ENCODE measurements around the gene MDC1.

Gene MDC1

GRCh38 chr6:30717129-30717844 lies at the start of gene MDC1 (continued):
- TF ChIP-seq PRDM1 (tag by site-specific recombination; IDR thresholded peaks at IDR 0.05) = peak; percentile 95
- TF ChIP-seq SCRT2 (tag by site-specific recombination; IDR thresholded peaks at IDR 0.05) = peak; percentile 99
- TF ChIP-seq ZNF24 (tag by site-specific recombination; IDR thresholded peaks at IDR 0.05) = peak; percentile 91
- TF ChIP-seq PBX3 (CRISPR knock-in tag; IDR thresholded peaks at IDR 0.05) = peak; percentile 98
- TF ChIP-seq ZBTB48 (tag by site-specific recombination; IDR thresholded peaks at IDR 0.05) = peak; percentile 97
- peak; percentile 96 for TF ChIP-seq ZNF660 (tag by site-specific recombination; IDR thresholded peaks at IDR 0.05)
- peak; percentile 74 for TF ChIP-seq ZBTB21 (tag by site-specific recombination; IDR thresholded peaks at IDR 0.05)
- no peak for TF ChIP-seq ZNF488 (tag by site-specific recombination; IDR thresholded peaks at IDR 0.05)
- TF ChIP-seq ZEB2 (tag by site-specific recombination; IDR thresholded peaks at IDR 0.05) = peak; percentile 100
- no peak for TF ChIP-seq ZFP3 (tag by site-specific recombination; IDR thresholded peaks at IDR 0.05; ENCODE audit: low read depth)
- peak; percentile 86; the same call in 1 of the 2 replicates for TF ChIP-seq ZNF423 (tag by site-specific recombination; IDR thresholded peaks at IDR 0.05)
- TF ChIP-seq ZNF169 (tag by site-specific recombination; IDR thresholded peaks at IDR 0.05) = no peak
- peak; percentile 19; the same call in 1 of the 2 replicates for TF ChIP-seq HOXA7 (CRISPR knock-in tag; IDR thresholded peaks at IDR 0.05; ENCODE audit: borderline replicate concordance)
- peak; percentile 91 for TF ChIP-seq YY1 (tag by site-specific recombination; IDR thresholded peaks at IDR 0.05)
- TF ChIP-seq ZNF16 (tag by site-specific recombination; IDR thresholded peaks at IDR 0.05; ENCODE audit: low read depth) = no peak
- TF ChIP-seq ZNF2 (tag by site-specific recombination; IDR thresholded peaks at IDR 0.05) = peak; percentile 39; the same call in 1 of the 2 replicates
- TF ChIP-seq ZNF350 (tag by site-specific recombination; IDR thresholded peaks at IDR 0.05) = no peak
- TF ChIP-seq ZBTB7A (tag by site-specific recombination; IDR thresholded peaks at IDR 0.05; ENCODE audit: low read depth) = peak; percentile 90
- no peak for TF ChIP-seq ZNF555 (tag by site-specific recombination; conservative IDR thresholded peaks at IDR 0.05)
- no peak for TF ChIP-seq AEBP2 (tag by site-specific recombination; IDR thresholded peaks at IDR 0.05; ENCODE audit: borderline replicate concordance)
- TF ChIP-seq ZNF394 (tag by site-specific recombination; IDR thresholded peaks at IDR 0.05; ENCODE audit: borderline replicate concordance) = peak; percentile 63
- TF ChIP-seq ZNF211 (tag by site-specific recombination; IDR thresholded peaks at IDR 0.05; ENCODE audit: low read depth) = no peak
- no peak for TF ChIP-seq ZNF747 (tag by site-specific recombination; IDR thresholded peaks at IDR 0.05)
- no peak for TF ChIP-seq ZNF274 (IDR thresholded peaks at IDR 0.05; ENCODE audit: low read length)
- no peak for TF ChIP-seq ZNF274 (tag by site-specific recombination; IDR thresholded peaks at IDR 0.05; ENCODE audit: borderline replicate concordance)
- TF ChIP-seq TRIM28 (IDR thresholded peaks at IDR 0.05; ENCODE audit: borderline replicate concordance, low read length) = peak; percentile 95
- TF ChIP-seq ZNF146 (tag by site-specific recombination; IDR thresholded peaks at IDR 0.05) = peak; percentile 8; the same call in 1 of the 2 replicates
- TF ChIP-seq GLIS2 (tag by site-specific recombination; IDR thresholded peaks at IDR 0.05) = peak; percentile 94
- TF ChIP-seq BCL11A (tag by site-specific recombination; IDR thresholded peaks at IDR 0.05; ENCODE audit: low read depth) = no peak; the same call in 1 of the 2 replicates
- TF ChIP-seq ZNF561 (tag by site-specific recombination; IDR thresholded peaks at IDR 0.05; ENCODE audit: borderline replicate concordance) = peak; percentile 74
- TF ChIP-seq GLI4 (tag by site-specific recombination; IDR thresholded peaks at IDR 0.05) = no peak
